Activated naive CD4-positive, alpha-beta T cell treated with anti-CD3 and anti-CD28 coated beads, Interleukin-2, amount 10 ng/mL, durations not matched to agents 7 days and 5 days (primary cell): ENCODE measurements around the gene TKFC.
A peak's percentile ranks its signal among the peaks of the same experiment; 100 is the strongest.

ENCODE experiments used
- CTCF ChIA-PET: fragments of 350-600 bp; sonication (Branson Sonifier 250); formaldehyde crosslinking; loops from one replicate; lab custom pipeline; 2021; ENCODE audit warnings: antibody characterized with exemption; lab: Charles Lee
- DNase-seq: peaks from one replicate; pipeline ENCODE4 v3.0.0-alpha.2; 2020
- H3K27ac Mint-ChIP-seq: one replicate; pipeline ENCODE4 v1.8.0; 2021; ENCODE audit warnings: mild to moderate bottlenecking, moderate library complexity, mixed read lengths
- H3K27me3 Mint-ChIP-seq: one replicate; pipeline ENCODE4 v1.8.0; 2021; ENCODE audit warnings: mild to moderate bottlenecking, mixed read lengths
- H3K36me3 Mint-ChIP-seq: one replicate; pipeline ENCODE4 v1.8.0; 2021; ENCODE audit warnings: mixed read lengths
- H3K4me1 Mint-ChIP-seq: one replicate; pipeline ENCODE4 v1.8.0; 2021; ENCODE audit warnings: mixed read lengths
- H3K4me3 Mint-ChIP-seq: one replicate; pipeline ENCODE4 v1.8.0; 2021; ENCODE audit warnings: mild to moderate bottlenecking, moderate library complexity, mixed read lengths
- H3K9me3 Mint-ChIP-seq: one replicate; pipeline ENCODE4 v1.8.0; 2021; ENCODE audit warnings: mixed read lengths

Gene TKFC

DNA sequence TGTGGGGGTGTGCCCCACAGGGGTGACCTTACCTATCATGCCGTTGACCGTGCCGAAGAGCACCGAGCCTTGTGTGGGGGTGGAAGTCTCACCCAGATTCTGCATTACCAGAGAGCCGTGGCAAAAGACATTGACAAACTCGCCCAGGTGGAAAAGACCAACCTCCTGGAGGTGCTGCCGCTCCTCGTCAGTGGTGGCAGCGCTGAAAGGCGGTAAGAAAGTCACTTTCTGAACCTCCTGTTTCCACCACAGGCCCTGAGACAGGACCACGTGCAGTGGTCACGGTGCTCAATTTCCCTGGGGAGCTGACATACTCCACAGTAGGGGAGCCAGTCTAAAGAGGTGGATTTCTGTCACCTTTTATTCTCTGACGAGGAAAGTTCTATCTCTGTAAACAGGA lies 30.5 kb upstream of the TKFC start:
- peaks cover 62% of the 10 kb centered on the region for H3K36me3 Mint-ChIP-seq
- H3K27me3 Mint-ChIP-seq: no peaks in the 10 kb centered on the region
- H3K27ac Mint-ChIP-seq: no peak overlapping the region
- H3K9me3 Mint-ChIP-seq: no peaks in the 10 kb centered on the region
- no peak overlapping the region for H3K4me3 Mint-ChIP-seq
- CTCF ChIA-PET: no interaction called here
- peaks cover 19% of the 10 kb centered on the region for H3K4me1 Mint-ChIP-seq
- no peak for DNase-seq

DNA sequence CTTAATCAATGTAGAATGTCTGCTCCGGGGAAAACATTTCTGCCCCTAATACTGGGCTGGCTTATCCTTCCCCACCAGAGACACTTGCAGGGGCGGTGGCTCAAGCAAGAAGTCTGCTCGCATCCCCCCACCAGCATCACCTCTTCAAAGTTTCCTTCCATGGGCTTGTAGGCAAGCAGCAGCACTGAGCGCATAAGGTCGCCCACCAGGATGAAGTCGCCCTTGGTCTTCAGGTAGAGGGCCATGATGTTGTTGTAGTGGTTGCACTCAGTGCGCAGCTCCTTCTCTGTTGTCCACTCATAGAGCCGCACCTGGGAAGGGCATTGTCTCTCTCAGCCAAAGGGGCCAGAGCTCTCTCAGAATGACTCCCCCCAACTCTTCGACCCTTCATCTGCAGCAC lies 29.3 kb upstream of the TKFC start:
- Mint-ChIP-seq H3K27ac (no peak overlapping the region), H3K4me3 (no peak overlapping the region), H3K9me3 (no peaks in the 10 kb centered on the region), H3K27me3 (no peaks in the 10 kb centered on the region), H3K4me1 (peaks cover 7% of the 10 kb centered on the region), H3K36me3 (peaks cover 52% of the 10 kb centered on the region)
- CTCF ChIA-PET: no interaction called here
- DNase-seq: no peak

DNA sequence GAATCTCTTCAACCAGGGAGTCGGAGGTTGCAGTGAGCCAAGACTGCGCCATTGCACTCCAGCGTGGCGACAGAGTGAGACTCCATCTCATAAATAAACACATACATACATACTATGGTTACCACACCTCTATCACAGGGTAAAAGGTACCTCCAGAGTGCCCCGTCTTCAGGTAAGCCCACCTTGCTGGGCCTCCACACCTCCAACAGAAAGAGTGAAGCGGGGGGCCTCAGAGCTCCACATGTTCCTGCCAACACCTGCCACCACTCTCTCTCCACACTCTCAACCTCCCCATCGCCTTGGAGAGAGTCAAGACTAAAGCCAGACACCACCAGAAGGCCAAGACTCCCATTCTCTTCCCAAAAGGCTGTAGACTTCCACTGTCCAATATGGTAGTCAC lies 27.6 kb upstream of the TKFC start:
- peaks cover 44% of the 10 kb centered on the region for H3K36me3 Mint-ChIP-seq
- no peak overlapping the region for H3K4me3 Mint-ChIP-seq
- no peaks in the 10 kb centered on the region for H3K27me3 Mint-ChIP-seq
- CTCF ChIA-PET: interaction anchor here (1.0 kb wide), 1 partner anchor 51 kb away, joined by 3 read pairs; no protein-coding TSS in a partner anchor
- DNase-seq: no peak
- no peak overlapping the region for H3K27ac Mint-ChIP-seq
- peaks cover under 1% of the 10 kb centered on the region for H3K4me1 Mint-ChIP-seq
- H3K9me3 Mint-ChIP-seq: no peaks in the 10 kb centered on the region

DNA sequence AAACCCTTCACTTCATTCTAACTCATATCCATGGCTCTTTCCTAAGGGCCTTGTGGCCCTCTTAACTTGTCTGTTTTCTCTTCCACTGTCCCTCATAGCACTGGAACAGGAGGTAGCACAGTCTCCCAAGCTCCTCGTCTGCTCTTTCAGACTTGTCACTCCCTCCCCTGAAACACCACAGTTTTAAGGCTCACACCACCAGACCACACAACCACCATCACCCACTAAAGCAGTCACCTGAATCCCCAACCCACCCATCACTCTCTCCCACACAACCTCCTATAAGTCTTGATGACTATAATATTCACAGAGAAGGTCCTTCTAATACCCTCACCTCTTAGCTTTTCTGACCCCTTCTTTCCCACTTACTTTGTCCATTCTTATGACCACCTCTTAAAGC lies 26.8 kb upstream of the TKFC start:
- Mint-ChIP-seq H3K4me3 (no peak overlapping the region), H3K27me3 (no peaks in the 10 kb centered on the region), H3K36me3 (peaks cover 41% of the 10 kb centered on the region), H3K27ac (no peak overlapping the region), H3K9me3 (no peaks in the 10 kb centered on the region), H3K4me1 (no peaks in the 10 kb centered on the region)
- CTCF ChIA-PET: no interaction called here
- DNase-seq: no peak

DNA sequence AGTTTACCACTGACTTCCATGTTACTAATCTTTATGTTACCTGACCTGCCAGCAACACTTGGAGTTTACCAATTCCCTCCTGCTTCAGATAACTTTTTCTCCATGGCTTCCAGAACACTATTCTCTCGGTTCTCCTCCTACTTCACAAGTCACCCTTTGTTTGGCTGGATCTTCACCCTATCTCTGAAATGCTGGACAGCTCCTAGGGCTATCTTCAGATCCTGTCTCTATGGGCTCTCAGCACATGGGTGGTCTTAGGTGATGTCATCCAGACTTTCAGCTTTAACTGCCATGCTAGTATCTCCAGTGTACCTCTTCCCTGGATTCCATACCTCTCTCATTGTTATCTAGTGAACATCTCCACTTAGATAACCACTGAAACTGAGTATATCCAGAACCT lies 25.7 kb upstream of the TKFC start:
- Mint-ChIP-seq H3K4me3 (no peak overlapping the region), H3K9me3 (no peaks in the 10 kb centered on the region), H3K36me3 (peaks cover 36% of the 10 kb centered on the region), H3K27ac (no peak overlapping the region), H3K27me3 (no peaks in the 10 kb centered on the region), H3K4me1 (no peaks in the 10 kb centered on the region)
- no peak for DNase-seq
- CTCF ChIA-PET: no interaction called here

DNA sequence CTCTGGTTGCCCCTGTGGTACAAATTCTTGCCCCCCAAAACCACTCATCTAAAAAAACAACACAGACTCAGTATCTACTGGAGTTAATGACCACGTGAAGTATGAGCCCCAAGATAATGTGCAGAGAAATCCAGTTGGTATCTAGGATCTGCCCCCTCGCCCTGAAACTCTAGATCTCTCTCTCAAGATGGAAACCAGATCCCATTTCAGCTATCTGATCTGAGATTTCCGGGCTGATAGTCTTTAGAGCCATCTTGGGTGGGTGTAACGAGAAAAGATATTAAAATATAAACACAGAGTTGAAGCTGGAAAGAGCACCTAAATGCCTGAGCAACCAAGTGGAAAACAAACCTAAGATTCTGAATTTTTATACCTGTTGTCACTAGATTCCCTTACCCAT lies 23.9 kb upstream of the TKFC start:
- DNase-seq: no peak
- CTCF ChIA-PET: interaction anchor here (1.0 to 1.3 kb wide), 3 partner anchors 14 to 76 kb away, joined by 3 to 5 read pairs (median 4); partner anchors contain the start of gene VWCE
- no peak overlapping the region for H3K4me3 Mint-ChIP-seq
- no peak overlapping the region for H3K27ac Mint-ChIP-seq
- no peaks in the 10 kb centered on the region for H3K27me3 Mint-ChIP-seq
- H3K4me1 Mint-ChIP-seq: no peaks in the 10 kb centered on the region
- no peaks in the 10 kb centered on the region for H3K9me3 Mint-ChIP-seq
- peaks cover 36% of the 10 kb centered on the region for H3K36me3 Mint-ChIP-seq

DNA sequence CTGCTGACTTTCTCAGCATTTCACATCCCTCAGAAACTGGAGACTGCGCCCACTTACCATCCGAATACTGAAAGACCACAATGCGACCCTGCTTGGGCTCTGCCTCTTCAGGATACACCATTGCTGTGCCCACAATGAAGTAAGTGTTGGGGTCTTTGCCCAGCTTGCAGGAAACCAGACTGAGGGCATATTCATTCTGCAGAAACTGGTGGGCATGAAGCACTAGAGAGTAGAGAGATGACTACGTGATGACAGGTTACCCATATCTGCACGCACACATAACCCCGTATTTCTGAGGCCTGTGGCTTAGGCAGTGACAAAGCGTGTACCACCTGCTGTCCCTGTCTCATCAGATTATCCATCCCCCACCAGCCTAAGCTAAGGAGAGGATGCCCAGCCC lies 23.3 kb upstream of the TKFC start:
- Mint-ChIP-seq H3K4me3 (no peak overlapping the region), H3K27ac (no peak overlapping the region), H3K36me3 (peaks cover 37% of the 10 kb centered on the region), H3K4me1 (no peaks in the 10 kb centered on the region), H3K9me3 (no peaks in the 10 kb centered on the region), H3K27me3 (no peaks in the 10 kb centered on the region)
- DNase-seq: no peak
- CTCF ChIA-PET: interaction anchor here (1.0 kb wide), 1 partner anchor 26 kb away, joined by 3 read pairs; no protein-coding TSS in a partner anchor

DNA sequence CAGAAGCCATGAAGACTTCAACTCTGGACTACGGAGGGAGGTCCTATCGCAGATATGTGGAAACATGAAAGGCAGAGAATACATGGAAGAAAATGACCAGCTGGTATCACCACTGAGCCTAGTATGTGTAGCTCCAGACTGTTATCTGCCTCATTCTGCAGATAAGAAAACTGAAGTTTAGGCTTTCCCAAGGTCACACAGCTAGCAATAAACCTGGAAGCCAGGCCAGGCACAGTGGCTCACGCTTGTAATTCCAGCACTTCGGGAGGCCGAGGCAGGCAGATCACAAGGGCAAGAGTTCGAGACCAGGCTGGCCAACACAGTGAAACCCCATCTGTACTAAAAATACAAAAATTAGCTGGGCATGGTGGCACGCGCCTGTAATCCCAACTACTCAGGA lies 22.3 kb upstream of the TKFC start:
- Mint-ChIP-seq H3K9me3 (no peaks in the 10 kb centered on the region), H3K27ac (no peak overlapping the region)

DNA sequence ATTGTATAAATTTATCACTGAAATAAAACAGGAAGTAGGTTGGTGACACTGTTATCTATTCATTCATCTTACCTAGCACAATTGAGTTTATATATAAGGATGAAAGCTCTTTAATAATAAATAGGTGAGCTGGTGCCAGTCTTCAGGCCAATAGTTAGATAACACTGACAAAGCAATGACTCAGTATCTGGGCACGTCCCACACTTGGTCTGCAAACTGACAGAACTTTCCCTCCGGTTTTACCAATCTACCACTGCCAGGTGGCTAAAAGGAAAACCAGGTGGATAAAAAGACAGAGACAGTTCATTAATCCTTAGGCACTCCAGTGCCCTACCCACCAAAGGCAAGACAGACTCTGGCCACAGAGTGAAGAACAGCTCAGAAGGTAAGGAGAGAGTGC lies 17.8 kb upstream of the TKFC start:
- Mint-ChIP-seq H3K4me1 (no peaks in the 10 kb centered on the region), H3K4me3 (no peak overlapping the region), H3K27me3 (no peaks in the 10 kb centered on the region), H3K9me3 (no peaks in the 10 kb centered on the region), H3K36me3 (peaks cover 45% of the 10 kb centered on the region), H3K27ac (no peak overlapping the region)
- CTCF ChIA-PET: interaction anchor here (1.4 to 2.3 kb wide), 2 partner anchors 61 to 70 kb away, joined by 4 to 10 read pairs; no protein-coding TSS in a partner anchor
- DNase-seq: no peak

More for the DNA sequence above, 22.3 kb upstream of the TKFC start:
- CTCF ChIA-PET: interaction anchor here (0.6 to 1.6 kb wide), 3 partner anchors 14 to 25 kb away, joined by 3 to 4 read pairs (median 3); no protein-coding TSS in a partner anchor
- Mint-ChIP-seq H3K36me3 (peaks cover 37% of the 10 kb centered on the region), H3K27me3 (no peaks in the 10 kb centered on the region), H3K4me3 (no peak overlapping the region), H3K4me1 (no peaks in the 10 kb centered on the region)
- no peak for DNase-seq

DNA sequence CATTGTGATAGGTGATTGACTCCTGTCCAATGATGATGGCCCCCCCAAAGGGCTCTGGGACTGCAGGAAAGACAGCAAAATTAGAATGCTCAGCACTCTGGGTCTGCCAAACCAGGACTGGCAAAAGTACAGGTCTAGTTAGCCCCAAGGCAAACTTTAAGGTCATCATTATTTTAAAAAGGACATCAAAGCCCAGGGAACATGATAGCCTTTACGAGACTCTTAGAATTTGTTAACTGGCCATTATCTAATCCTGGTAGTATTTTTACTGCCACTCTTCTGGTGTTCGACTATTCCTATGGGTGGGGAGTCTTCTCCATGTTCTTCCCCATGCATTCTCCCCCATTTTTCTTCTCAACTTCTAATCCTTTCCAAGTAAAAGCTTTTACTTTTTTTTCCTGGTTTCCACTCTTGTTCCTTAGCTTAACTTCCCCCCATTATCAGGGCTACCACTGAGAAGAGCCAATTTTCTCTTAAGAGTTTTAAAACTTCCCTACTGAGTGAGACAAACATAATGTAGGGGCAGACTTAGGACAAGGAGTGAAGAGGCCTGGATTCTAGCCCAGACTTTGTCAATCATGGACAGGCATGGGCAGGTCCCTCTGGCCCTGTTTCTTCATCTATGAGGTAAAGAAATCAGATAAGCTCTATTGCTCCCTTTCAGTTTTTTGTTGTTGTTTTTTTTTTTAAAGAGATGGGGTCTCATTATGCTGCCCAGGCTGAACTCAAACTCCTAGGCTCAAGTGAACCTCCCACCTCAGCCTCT lies 7.2 kb upstream of the TKFC start:
- CTCF ChIA-PET: interaction anchor here (0.6 to 2.9 kb wide), 2 partner anchors 11 to 63 kb away, joined by 3 to 15 read pairs; no protein-coding TSS in a partner anchor
- DNase-seq: no peak
- Mint-ChIP-seq H3K4me3 (no peak overlapping the region), H3K4me1 (peaks cover 21% of the 10 kb centered on the region), H3K36me3 (peaks cover 74% of the 10 kb centered on the region), H3K27me3 (no peaks in the 10 kb centered on the region), H3K9me3 (no peaks in the 10 kb centered on the region), H3K27ac (peak overlapping the region; percentile 19)

DNA sequence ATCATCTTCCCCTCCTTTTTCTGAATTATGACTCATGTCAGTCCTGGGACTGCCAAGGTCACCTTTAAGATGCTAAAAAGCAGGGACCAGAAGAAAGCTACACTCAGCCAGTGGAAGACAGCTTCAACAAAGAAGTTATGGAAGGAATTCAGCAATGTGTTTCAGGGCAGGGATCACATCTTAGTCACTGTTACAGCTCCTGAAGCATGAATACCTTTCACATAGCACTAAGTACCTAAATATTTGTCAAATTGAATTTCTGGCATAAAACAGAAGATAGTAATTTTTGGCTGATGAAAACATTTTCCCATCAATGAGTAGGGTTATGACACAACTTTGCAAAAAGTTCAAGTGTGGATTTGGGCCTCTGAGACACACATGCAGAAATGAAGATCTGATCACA lies 5.4 kb upstream of the TKFC start:
- CTCF ChIA-PET: interaction anchor here (0.7 to 2.9 kb wide), 7 partner anchors 9 to 497 kb away, joined by 3 to 15 read pairs (median 3); no protein-coding TSS in a partner anchor
- no peak overlapping the region for H3K4me3 Mint-ChIP-seq
- DNase-seq: no peak
- peaks cover 38% of the 10 kb centered on the region for H3K4me1 Mint-ChIP-seq
- no peaks in the 10 kb centered on the region for H3K9me3 Mint-ChIP-seq
- no peaks in the 10 kb centered on the region for H3K27me3 Mint-ChIP-seq
- peaks cover 72% of the 10 kb centered on the region for H3K36me3 Mint-ChIP-seq
- H3K27ac Mint-ChIP-seq: no peak overlapping the region

DNA sequence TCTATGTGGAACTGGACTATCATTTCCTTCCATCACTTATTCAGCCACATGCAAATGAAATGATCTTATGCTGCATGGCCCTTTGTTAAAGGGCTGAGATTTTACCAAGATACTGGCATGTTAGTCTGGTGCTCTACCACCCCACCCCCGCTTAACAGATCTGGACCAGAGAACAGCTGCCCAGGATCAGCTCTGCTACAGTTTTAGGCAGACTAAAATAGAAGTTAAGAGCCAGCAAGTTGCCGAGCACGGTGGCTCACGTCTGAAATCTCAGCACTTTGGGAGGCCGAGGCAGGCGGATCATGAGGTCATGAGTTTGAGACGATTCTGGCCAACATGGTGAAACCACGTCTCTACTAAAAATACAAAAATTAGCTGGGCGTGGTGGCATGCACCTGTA lies 4.7 kb upstream of the TKFC start:
- no peak for DNase-seq
- H3K27me3 Mint-ChIP-seq: no peaks in the 10 kb centered on the region
- CTCF ChIA-PET: interaction anchor here (1.3 to 2.9 kb wide), 5 partner anchors 8 to 497 kb away, joined by 3 to 15 read pairs (median 3); no protein-coding TSS in a partner anchor
- H3K27ac Mint-ChIP-seq: peak overlapping the region; percentile 45
- no peak overlapping the region for H3K4me3 Mint-ChIP-seq
- H3K9me3 Mint-ChIP-seq: no peaks in the 10 kb centered on the region
- H3K36me3 Mint-ChIP-seq: peaks cover 68% of the 10 kb centered on the region
- peaks cover 40% of the 10 kb centered on the region for H3K4me1 Mint-ChIP-seq

DNA sequence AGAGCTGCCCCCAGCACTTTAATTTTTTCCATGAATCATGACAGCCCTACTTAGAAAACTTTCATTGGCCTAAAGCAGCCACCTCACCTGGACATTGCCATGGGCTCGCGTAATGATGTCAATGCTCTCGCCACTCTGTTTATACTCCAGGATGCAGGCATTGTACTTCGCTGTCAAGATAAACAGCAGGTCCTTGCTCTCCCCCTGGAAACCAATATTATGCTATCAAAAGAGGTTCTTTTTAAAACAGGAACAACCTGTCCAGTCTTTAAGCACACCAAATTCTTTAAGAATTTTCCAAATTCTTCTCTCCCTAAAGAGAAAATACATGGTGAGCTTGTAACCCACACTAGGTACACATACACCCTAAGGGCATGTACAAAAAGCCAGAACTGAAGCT lies 3.2 kb upstream of the TKFC start:
- peaks cover 55% of the 10 kb centered on the region for H3K36me3 Mint-ChIP-seq
- H3K27me3 Mint-ChIP-seq: no peaks in the 10 kb centered on the region
- peaks cover 52% of the 10 kb centered on the region for H3K4me1 Mint-ChIP-seq
- no peaks in the 10 kb centered on the region for H3K9me3 Mint-ChIP-seq
- no peak overlapping the region for H3K4me3 Mint-ChIP-seq
- DNase-seq: no peak
- CTCF ChIA-PET: interaction anchor here (0.7 to 1.6 kb wide), 3 partner anchors 56 to 499 kb away, joined by 3 to 6 read pairs (median 3); no protein-coding TSS in a partner anchor
- no peak overlapping the region for H3K27ac Mint-ChIP-seq

DNA sequence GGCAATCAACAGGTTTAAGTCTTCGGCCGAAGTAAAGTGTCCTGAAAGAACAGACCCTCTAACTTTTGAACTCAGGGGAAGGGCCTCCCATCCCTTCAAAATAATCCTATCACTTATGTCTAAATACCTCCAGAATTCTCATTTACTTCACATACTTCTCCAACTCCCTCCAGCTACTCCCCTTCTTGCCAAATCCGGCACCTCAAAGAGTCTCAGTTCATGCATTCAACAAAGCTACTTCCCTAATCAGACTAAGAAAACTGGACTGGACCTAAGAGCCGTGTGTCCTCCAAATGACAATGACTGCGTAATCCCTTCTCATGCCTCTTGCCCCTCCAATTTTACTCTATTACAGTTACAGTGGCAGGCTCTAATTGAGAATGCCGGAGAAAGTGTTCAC lies 1.4 kb upstream of the TKFC start:
- Mint-ChIP-seq H3K9me3 (no peaks in the 10 kb centered on the region), H3K4me1 (peaks cover 68% of the 10 kb centered on the region), H3K27me3 (no peaks in the 10 kb centered on the region), H3K27ac (peak overlapping the region; percentile 97), H3K36me3 (peaks cover 38% of the 10 kb centered on the region), H3K4me3 (peak overlapping the region; percentile 93)
- CTCF ChIA-PET: interaction anchor here (1.6 kb wide), 1 partner anchor 54 kb away, joined by 5 read pairs; no protein-coding TSS in a partner anchor
- DNase-seq: no peak
